ENCODE measurements around the gene CLDN22. TPM values are rescaled to one million over a fixed set of nuclear protein-coding genes. Genes with fewer than 3 reads are reported as not detected.

Gene CLDN22
- total and polyA plus RNA-seq, 2 of the 8 experiments (the other 6 are each of a cell fraction or from before 2014, with no cell fraction given): not detected

GRCh38 chr4:183352546-183352945 lies 32.5 kb upstream of the CLDN22 start (continued):
- TF ChIP-seq EGR1 (IDR thresholded peaks at IDR 0.05; ENCODE audit: borderline replicate concordance, low read depth, low read length): no peak

Data from H1 (cell line).